Tibial artery (tissue), 4 donors: ENCODE data around the gene DUOXA1.

Source experiments
- DNase-seq, 2 donors: peaks; one replicate each; pipeline ENCODE4 v3.0.0-alpha.2; 2019
- H3K27ac ChIP-seq, 2 donors: fragments of 200-600 bp; sonication (generic) in 1 of 2; 1 replicate in 1 of 2; 2 replicates in 1 of 2; pipeline ENCODE4 v1.5.1; 2018 to 2019; ENCODE audit warnings: mild to moderate bottlenecking in 1 of 2
- H3K27me3 ChIP-seq, 2 donors: fragments of 200-600 bp; sonication (generic) in 1 of 2; one replicate each; pipeline versions ENCODE4 v1.5.1 to v1.6.0; 2016 to 2019
- H3K36me3 ChIP-seq, 3 donors: fragments of 200-600 bp; sonication (generic) in 2 of 3; one replicate each; pipeline ENCODE4 v1.5.1; 2016 to 2019; ENCODE audit warnings: mild to moderate bottlenecking in 2 of 3
- H3K4me1 ChIP-seq, 4 donors: fragments of 200-600 bp; sonication (generic) in 2 of 4; 1 replicate in 3 of 4; 2 replicates in 1 of 4; pipeline ENCODE4 v1.5.1; 2016 to 2019
- H3K4me3 ChIP-seq, 2 donors: fragments of 200-600 bp; sonication (generic) in 1 of 2; 1 replicate in 1 of 2; 2 replicates in 1 of 2; pipeline ENCODE4 v1.5.1; 2018 to 2019; ENCODE audit warnings: mild to moderate bottlenecking in 2 of 2
- H3K9me3 ChIP-seq, 3 donors: fragments of 200-600 bp; sonication (generic) in 1 of 3; one replicate each; pipeline ENCODE4 v1.5.1; 2016 to 2019
- intact Hi-C: fragments of 100-400 bp; cut with DNase I; formaldehyde crosslinking; loops from one replicate; pipeline ENCODE4 v1.15.0; 2023; ENCODE audit warnings: low total_unique reads
- TF ChIP-seq, protein P1 (sequence below), 2 experiments: fragments of 200-600 bp in 1 of 2; fragments of 450-650 bp in 1 of 2; IDR thresholded peaks; one replicate each; pipeline ENCODE4 v1.5.1; 2017 to 2019; ENCODE audit warnings: antibody characterized with exemption in 2 of 2, mild to moderate bottlenecking in 1 of 2, moderate library complexity in 1 of 2

Gene DUOXA1

DNA sequence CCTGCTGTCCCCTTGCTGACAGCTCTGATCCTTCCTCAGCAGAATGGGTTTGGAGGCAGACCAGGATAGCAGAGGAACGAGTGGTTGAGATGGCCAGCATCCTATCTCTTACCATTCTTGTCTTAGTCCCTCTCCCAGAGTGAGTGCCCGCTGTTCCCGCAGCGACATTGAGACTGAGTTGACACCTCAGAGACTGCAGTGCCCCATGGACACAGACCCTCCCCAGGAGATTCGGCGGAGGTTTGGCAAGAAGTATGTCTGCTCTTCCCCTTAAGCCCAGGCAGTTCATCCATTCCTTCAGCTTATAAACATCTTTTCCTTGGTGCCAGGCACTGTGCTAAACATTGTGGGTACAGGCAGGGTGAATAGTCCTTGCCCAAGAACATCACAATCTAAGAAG is 21.3 kb upstream of the DUOXA1 start:
- peaks cover 0 to 17% (median 5%) of the 10 kb centered on the region in 3 donors for H3K36me3 ChIP-seq
- TF ChIP-seq, protein P1, sequence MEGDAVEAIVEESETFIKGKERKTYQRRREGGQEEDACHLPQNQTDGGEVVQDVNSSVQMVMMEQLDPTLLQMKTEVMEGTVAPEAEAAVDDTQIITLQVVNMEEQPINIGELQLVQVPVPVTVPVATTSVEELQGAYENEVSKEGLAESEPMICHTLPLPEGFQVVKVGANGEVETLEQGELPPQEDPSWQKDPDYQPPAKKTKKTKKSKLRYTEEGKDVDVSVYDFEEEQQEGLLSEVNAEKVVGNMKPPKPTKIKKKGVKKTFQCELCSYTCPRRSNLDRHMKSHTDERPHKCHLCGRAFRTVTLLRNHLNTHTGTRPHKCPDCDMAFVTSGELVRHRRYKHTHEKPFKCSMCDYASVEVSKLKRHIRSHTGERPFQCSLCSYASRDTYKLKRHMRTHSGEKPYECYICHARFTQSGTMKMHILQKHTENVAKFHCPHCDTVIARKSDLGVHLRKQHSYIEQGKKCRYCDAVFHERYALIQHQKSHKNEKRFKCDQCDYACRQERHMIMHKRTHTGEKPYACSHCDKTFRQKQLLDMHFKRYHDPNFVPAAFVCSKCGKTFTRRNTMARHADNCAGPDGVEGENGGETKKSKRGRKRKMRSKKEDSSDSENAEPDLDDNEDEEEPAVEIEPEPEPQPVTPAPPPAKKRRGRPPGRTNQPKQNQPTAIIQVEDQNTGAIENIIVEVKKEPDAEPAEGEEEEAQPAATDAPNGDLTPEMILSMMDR (IDR thresholded peaks at IDR 0.05) = no peak
- no peaks in the 10 kb centered on the region for H3K9me3 ChIP-seq
- no peaks in the 10 kb centered on the region for H3K27me3 ChIP-seq
- H3K27ac ChIP-seq = no peak overlapping the region
- no peak for DNase-seq
- no peaks in the 10 kb centered on the region for H3K4me1 ChIP-seq
- intact Hi-C loops = no loop called here
- no peak overlapping the region for H3K4me3 ChIP-seq

DNA sequence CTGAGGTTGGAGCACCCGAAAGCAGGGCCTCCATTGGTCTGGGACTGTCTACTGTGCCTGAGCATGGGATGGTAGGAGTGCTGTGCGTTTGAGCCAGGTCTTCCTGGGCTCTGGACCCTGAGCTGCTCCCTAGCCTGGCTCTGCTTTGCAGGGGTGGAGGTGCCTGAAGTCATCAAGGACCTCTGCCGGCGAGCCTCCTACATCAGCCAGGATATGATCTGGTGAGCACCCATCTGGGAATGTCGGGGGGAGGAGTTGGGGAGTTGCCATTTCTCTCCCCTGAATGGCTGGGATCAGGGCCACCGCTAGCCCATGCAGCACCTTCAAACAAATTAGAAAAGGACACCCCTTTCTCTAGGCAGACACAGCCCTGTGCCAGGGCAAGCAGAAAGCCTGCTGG is 20.8 kb upstream of the DUOXA1 start:
- Histone ChIP-seq H3K27me3 (no peaks in the 10 kb centered on the region), H3K4me3 (no peak overlapping the region), H3K36me3 (peaks cover 0 to 17% (median 5%) of the 10 kb centered on the region in 3 donors), H3K27ac (no peak overlapping the region), H3K9me3 (no peaks in the 10 kb centered on the region), H3K4me1 (no peaks in the 10 kb centered on the region)
- TF ChIP-seq, protein P1 (IDR thresholded peaks at IDR 0.05) = no peak
- intact Hi-C loops = no loop called here
- no peak for DNase-seq

DNA sequence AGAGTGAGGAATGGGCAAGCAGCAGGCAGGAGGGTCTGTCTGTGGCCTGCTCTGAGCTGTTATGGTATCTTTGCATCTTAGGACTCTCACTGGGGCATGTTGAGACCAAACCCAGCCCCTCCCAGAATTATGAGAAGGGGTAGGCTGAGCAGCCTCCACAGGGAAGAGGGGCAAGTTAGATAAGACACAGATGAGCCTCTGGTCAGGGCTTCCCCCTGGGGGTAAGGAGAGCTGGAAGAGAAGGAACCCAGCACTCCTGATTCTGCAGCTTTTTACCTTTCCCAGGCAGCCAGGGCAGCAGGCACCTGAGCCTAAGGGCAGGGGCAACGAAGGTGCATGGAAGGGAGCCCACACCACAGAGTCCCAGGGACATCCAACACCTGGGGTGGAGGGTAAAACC is 19.4 kb upstream of the DUOXA1 start:
- Histone ChIP-seq H3K9me3 (no peaks in the 10 kb centered on the region), H3K36me3 (peaks cover 0 to 17% (median 5%) of the 10 kb centered on the region in 3 donors), H3K4me1 (no peaks in the 10 kb centered on the region), H3K27ac (no peak overlapping the region), H3K4me3 (no peak overlapping the region), H3K27me3 (peaks cover 0 to 12% of the 10 kb centered on the region in 2 donors)
- intact Hi-C loops = no loop called here
- TF ChIP-seq, protein P1 (IDR thresholded peaks at IDR 0.05) = no peak
- DNase-seq = no peak

GRCh38 chr15:45148076-45149059 is 18.7 kb upstream of the DUOXA1 start:
- Histone ChIP-seq H3K27ac (no peak overlapping the region), H3K36me3 (peaks cover 0 to 17% (median 5%) of the 10 kb centered on the region in 3 donors), H3K4me3 (no peak overlapping the region), H3K27me3 (peaks cover 0 to 15% of the 10 kb centered on the region in 2 donors), H3K9me3 (no peaks in the 10 kb centered on the region), H3K4me1 (no peaks in the 10 kb centered on the region)
- intact Hi-C loops = no loop called here
- DNase-seq = no peak
- TF ChIP-seq, protein P1 (IDR thresholded peaks at IDR 0.05) = no peak

GRCh38 chr15:45147606-45148005 is 17.9 kb upstream of the DUOXA1 start:
- no peak for DNase-seq
- Histone ChIP-seq H3K4me1 (no peaks in the 10 kb centered on the region), H3K27ac (no peak overlapping the region), H3K9me3 (no peaks in the 10 kb centered on the region), H3K36me3 (peaks cover 0 to 16% (median 4%) of the 10 kb centered on the region in 3 donors), H3K4me3 (no peak overlapping the region), H3K27me3 (peaks cover 0 to 18% of the 10 kb centered on the region in 2 donors)
- TF ChIP-seq, protein P1 (IDR thresholded peaks at IDR 0.05) = no peak
- intact Hi-C loops = no loop called here
